Loucy (cell line): Measurements from ENCODE around the gene STXBP5.

ENCODE experiments used
- CTCF ChIP-seq: fragments of 200-600 bp; sonication (generic); conservative IDR thresholded peaks from 2 replicates; pipeline ENCODE4 v1.5.1; 2014; ENCODE audit warnings: mild to moderate bottlenecking, antibody characterized with exemption, low read length
- EZH2phosphoT487 ChIP-seq: fragments of 200-600 bp; IDR thresholded peaks from 2 replicates; pipeline ENCODE4 v1.6.1; 2018; ENCODE audit warnings: antibody characterized with exemption, mild to moderate bottlenecking, moderate library complexity, borderline replicate concordance

DNA sequence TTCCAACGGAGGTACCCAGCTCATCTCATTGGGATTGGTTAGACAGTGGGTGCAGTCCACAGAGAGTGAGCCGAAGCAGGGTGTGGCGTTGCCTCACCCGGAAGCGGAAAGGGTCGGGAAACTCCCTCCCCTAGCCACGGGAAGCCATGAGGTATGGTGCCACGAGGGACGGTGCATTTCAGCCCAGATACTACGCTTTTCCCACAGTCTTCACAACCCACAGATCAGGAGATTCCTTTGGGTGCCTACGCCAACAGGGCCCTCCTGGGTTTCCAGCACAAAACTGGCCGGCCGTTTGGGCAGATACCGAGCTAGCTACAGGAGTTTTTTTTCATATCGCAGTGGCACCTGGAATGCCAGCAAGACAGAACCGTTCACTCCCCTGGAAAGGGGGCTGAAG lies 46.9 kb downstream of the STXBP5 start:
- TF ChIP-seq EZH2phosphoT487 = no peak
- no peak for TF ChIP-seq CTCF
